GM19452 (cell line): ENCODE data around the gene ERF.

Source experiments
- ATAC-seq: cut with Tn5 transposase; IDR thresholded peaks from one replicate; pipeline ENCODE4 v1.9.1; 2021; ENCODE audit not compliant: unreplicated experiment

The ERF gene

GRCh38 chr19:42242512-42243409 lies 12.2 kb downstream of the ERF start, which contains the start of gene GSK3A:
TSS of gene GSK3A (minus strand) at chr19:42242602. CDS start at chr19:42242465, 137 bp downstream.
- ATAC-seq = peak; percentile 60

DNA sequence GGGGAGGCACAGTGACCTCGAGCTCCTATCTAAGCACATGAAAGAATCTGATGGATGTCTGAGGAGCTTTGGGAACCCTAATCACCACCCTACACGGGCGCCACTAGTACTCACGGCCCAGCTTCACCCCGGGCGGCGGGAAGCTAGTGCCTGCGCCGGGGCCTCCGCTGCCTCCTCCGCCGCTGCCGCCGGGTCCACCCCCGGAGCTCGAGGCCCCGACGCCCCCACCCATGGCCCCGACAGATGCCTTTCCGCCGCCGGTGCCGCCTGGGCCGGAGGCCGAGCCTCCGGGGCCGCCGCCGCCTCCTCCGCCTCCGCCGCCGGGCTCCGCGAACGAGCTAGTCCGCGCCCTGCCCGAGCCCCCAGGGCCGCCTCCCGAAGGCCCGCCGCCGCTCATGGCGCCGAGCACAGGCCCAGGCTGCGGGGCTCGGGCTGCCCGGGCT lies 12.8 kb downstream of the ERF start:
- peak; percentile 1 for ATAC-seq

GRCh38 chr19:42241279-42241678 lies 13.6 kb downstream of the ERF start:
- no peak for ATAC-seq

DNA sequence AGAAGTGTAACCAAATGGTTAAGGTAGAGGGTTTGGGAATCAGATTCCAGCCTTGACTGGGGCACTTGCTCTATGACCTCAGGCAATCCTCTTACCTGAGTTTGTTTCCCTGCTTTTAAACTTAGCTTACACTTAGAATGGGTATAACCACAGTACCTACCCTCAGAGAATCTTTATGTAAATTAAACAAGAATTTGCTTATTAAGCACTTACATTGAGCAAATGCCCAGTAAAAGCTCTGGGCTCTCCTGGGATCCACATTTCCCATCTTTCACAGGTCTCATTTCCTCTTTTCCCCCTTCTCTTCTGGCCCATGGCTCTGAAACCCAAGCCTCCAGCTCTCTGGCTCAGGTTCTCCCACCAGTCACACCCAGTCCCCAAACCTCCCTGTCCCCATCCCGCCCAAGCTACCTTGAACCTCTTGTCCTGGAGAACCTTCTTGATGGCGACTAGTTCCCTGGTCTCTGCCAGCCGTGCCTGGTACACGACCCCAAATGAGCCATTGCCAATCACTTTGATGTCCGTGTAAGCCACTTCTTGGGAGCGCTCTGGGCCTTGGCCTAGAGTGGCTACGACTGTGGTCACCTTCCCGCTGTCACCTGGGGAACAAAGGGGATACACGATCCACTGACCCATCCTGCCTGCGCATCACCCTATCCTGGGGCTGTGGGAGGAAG lies 15.2 kb downstream of the ERF start:
- ATAC-seq = no peak

GRCh38 chr19:42235181-42235580 lies 19.7 kb downstream of the ERF start:
- ATAC-seq = no peak

DNA sequence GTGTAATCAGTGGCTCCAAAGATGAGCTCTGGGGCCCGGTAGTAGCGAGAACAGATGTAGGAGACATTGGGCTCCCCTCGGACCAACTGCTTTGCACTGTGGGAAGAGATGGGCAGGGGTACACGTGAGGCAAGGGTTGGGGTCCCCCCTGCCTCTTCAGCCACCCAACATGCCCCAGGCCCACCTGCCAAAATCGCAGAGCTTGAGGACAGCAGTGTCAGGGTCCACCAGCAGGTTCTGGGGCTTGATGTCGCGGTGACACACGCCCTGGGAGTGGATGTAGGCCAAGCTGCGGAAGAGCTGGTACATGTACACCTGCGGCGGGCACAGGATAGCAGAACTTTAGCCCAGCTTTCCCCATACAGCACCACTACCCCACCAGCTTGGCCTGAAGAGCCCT lies 20.6 kb downstream of the ERF start:
- no peak for ATAC-seq

DNA sequence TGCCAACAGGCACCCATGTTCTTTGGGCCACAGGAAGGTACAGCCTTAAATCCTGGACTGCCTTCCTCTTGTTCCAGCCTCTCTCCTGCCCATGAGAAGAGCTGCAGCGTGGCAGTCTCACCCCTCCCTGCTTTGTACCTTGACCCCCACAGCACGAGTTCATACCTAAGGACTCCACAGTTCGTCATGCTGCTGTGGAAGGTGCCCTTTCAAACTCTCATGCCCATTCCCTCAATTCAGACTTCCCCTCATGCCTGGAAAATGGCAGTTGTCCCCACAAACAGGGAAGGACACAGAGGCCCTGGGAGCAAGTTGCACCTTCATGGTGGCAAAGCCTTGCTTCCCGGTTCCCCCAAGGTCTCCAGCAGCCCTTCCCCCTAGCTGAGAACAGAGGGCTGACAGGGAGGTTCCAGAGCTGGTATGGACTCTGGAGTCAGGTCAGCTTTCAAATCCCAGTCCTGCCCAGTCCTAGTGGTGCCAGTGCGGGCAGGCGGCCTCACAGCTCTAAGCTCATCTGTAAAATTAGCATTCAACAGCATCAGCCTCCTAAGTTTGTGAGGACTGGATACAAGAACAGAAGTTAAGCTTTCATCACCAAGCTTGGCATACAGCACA lies 21.1 kb downstream of the ERF start:
- no peak for ATAC-seq

DNA sequence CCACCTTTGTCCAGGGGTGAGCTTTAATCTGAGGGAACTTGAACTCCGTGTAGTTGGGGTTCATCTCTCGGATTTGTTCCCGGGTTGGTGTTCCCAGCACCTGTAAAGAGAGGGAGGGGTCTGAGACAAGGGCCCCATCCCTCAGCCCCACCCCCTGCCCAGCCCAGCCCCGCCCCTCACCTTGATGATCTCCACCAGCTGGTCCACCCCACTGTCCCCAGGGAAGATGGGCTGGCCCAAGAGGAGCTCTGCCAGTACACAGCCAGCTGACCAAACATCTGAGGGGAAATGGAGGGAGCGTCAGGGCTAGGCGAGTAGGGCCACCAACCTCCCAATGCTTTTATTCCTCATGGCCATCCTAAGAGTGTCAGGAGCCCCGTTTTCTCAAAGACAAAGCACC lies 21.8 kb downstream of the ERF start:
- no peak for ATAC-seq

DNA sequence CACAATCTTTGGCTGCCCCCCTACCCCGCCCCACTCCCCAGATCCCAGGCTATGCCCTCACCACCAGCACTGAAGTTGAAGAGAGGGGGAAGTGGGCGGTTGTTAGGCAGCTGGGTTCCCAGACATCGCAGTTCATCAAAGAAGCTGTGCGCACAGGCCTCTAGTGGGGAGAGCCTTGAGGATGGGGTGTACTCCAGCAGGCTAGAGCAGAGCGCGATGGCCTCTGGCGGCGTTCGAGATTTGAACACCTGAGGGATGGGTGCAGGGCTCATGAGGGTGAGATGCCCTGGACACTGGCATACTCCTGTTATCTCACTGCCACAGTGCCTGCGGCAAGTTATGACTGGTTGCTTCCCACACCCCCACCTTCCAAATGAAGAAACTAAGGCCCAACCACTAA lies 22.5 kb downstream of the ERF start:
- no peak for ATAC-seq

DNA sequence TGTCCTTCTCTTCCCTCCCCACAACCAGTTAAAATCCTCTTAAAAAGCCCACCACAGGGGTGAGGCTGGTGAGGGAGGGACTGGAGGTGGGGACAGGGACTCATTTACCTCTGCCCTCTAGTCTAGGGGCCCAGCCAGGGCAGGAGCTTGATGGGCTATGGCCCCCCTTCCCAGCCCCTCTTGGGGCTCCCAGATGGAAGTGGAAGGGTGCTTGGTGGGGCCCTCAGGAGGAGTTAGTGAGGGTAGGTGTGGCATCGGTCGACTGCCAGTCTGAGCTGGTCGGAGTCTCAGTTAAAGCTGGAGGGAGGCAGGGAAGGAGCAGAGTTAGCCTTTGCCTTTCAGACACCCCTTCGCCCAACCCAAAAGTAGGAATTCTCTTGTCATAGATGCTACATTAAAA lies 24.4 kb downstream of the ERF start:
- no peak for ATAC-seq

- no peak for ATAC-seq
Observed at GRCh38 chr19:42229855-42230351, 25.0 kb downstream of the ERF start.

DNA sequence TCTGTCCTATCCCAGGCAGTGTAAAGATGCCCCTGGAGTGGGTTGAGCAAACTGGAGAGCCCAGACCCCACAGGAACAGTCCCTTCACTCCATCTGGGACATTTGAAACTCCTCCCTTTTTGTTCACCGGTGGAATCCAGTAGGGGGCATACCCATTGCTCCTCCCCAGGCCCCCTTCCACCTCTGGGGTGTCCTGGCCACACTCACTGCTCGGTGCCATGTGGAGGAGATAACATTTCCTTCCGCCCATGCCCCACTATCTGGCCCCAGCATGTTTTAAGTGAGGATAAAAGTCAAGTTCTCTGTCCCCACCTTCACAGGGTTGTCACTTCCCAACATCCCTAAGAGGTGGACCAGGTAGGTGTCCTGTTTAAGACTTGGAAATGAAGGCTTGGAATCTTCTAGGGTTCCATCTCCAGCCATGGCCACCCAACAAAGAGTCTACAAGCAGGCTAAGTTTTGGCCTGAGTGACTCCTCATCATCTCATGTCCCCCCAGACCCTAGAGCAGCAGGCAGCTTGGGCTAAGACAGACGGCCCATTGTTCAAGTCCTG lies 25.6 kb downstream of the ERF start:
- ATAC-seq = no peak

DNA sequence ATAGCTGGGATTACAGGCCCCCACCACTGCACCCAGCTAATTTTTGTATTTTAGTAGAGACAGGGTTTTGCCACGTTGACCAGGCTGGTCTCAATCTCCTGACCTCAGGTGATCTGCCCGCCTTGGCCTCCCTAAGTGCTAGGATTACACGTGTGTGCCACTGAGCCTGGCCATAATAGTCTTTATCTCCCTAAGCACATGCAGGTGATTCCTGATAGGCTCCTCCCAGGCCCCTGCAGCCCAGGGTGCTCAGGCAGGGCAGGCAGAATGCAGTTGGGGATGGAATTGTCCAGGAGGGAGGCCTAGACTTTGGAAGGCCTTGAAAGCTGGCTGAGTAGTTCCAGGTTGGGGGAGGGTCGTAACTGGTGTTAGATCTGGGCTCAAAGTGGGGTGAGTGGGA lies 26.3 kb downstream of the ERF start:
- no peak for ATAC-seq

DNA sequence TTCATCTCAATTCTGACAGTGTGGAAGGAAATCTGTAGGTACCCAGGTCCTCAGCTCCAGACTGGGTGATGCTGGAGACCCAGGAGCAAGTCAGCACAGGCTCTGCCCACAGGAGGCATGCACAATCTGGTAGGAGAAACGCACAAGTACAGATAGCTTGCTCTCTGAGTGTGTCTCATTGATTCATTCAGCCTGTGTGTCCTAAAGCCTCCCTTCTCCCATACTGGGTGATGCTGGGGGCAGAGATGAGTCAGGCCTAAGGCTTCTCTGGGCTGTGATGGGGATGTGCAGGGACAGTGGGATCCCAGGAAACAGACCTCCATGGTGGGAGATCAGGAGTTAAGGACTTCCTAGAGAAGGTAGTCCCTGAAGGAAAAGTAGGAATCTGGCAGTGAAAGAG lies 28.0 kb downstream of the ERF start:
- no peak for ATAC-seq

GRCh38 chr19:42225718-42226292 lies 29.1 kb downstream of the ERF start:
- no peak for ATAC-seq

- no peak for ATAC-seq
Observed at GRCh38 chr19:42224940-42225717, 29.8 kb downstream of the ERF start.

DNA sequence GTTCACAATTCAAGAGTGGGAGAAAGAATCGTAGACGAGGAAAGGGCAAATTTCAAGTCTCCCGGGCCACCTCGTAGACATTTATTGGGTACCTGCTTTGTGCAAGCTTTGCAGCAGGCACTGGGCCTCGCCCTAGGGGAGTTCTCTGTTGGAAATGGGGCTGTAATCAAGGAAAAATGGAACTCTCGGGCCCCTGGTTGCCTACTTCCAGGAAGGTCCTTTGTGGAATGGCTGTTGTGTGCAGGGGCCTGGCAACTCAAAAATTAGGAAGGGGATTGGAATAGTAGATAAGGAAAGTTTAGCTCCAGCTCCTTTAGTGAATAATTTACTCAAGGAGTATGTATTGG lies 34.2 kb downstream of the ERF start:
- ATAC-seq = no peak

- ATAC-seq = peak; percentile 76
Observed at GRCh38 chr19:42219812-42220750, 34.8 kb downstream of the ERF start, which contains the start of gene ZNF526. TSS of gene ZNF526 (plus strand) at chr19:42220312. CDS start at chr19:42224404, 4,092 bp downstream.
